Ectodermal cell (in vitro differentiated cells): ENCODE data around the gene ZC3H13.

Experiments used
- H3K27ac ChIP-seq: 2 replicates; pipeline ENCODE4 v1.7.0; 2013; ENCODE audit warnings: mild to moderate bottlenecking, low read depth, low read length; ENCODE audit not compliant: insufficient read depth, poor library complexity, severe bottlenecking
- H3K27me3 ChIP-seq: 2 replicates; pipeline ENCODE4 v1.7.0; 2013; ENCODE audit warnings: mild to moderate bottlenecking, low read length; ENCODE audit not compliant: insufficient read depth, control insufficient read depth, poor library complexity, severe bottlenecking
- H3K36me3 ChIP-seq: one replicate; pipeline ENCODE4 v1.7.0; 2013; ENCODE audit warnings: low read length; ENCODE audit not compliant: control insufficient read depth, insufficient read depth
- H3K4me1 ChIP-seq: one replicate; pipeline ENCODE4 v1.7.0; 2013; ENCODE audit warnings: low read length; ENCODE audit not compliant: control insufficient read depth, insufficient read depth
- H3K4me3 ChIP-seq: 2 replicates; pipeline ENCODE4 v1.7.0; 2013; ENCODE audit warnings: low read depth, low read length, control low read depth; ENCODE audit not compliant: insufficient read depth
- H3K9me3 ChIP-seq: 2 replicates; pipeline ENCODE4 v1.7.0; 2013; ENCODE audit warnings: mild to moderate bottlenecking, low read length, moderate library complexity; ENCODE audit not compliant: control insufficient read depth
- WGBS, 2 experiments: methylation state at CpG; one replicate each; pipeline ENCODE4 v1.1.7; 2013; ENCODE audit warnings: missing lambda C conversion rate in 2 of 2; 5-methylcytosine and 5-hydroxymethylcytosine counted together

The ZC3H13 gene

DNA sequence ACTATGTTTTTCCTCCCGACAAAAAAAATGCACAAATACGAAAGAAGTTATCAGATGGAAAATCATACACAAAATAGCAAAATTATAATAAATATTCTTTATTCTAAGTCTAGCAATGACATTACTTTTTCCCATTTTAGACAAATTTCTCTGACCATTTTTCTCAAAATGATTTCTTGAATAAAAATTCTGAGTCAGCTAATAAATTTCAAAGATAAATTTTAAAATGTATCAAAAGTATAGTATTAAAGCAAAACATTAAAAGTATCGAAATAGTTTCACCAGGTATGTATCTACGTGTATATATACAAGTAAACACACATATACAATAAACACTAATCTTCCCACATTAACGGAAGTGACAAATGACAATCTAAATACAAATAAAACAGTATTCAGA lies 8.9 kb downstream of the ZC3H13 start:
- no peaks in the 10 kb centered on the region for H3K27me3 ChIP-seq
- H3K36me3 ChIP-seq, result no peaks in the 10 kb centered on the region
- H3K4me3 ChIP-seq, result no peak overlapping the region
- 96 to 100% methylated on average over 2 to 5 of the region's 5 CpGs for WGBS, 2 experiments
- no peaks in the 10 kb centered on the region for H3K9me3 ChIP-seq
- H3K4me1 ChIP-seq, result no peaks in the 10 kb centered on the region
- no peak overlapping the region for H3K27ac ChIP-seq

DNA sequence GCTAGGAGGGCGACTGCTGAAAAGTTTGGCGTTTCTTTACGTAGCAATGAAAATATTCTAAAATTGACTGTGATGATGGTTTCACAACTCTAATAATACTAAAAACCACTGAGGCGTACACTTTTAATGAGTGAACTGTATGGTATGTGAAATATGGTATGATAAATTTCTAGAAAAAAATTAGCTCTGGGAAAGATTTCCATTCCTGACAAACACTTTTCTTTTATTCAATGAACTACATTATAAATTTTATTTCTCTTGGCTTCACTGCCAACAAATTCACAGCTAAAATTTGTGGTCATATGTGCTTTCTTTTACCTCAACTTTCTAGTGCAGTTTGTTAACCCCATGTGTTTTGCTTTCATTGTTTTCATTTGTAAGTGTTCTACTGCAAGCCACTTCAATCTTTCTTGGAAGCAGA lies 11.1 kb downstream of the ZC3H13 start:
- Histone ChIP-seq H3K27me3 (no peaks in the 10 kb centered on the region), H3K9me3 (no peaks in the 10 kb centered on the region), H3K4me1 (no peaks in the 10 kb centered on the region), H3K27ac (no peak overlapping the region), H3K4me3 (no peak overlapping the region), H3K36me3 (no peaks in the 10 kb centered on the region)
- 100% methylated on average over 3 of the region's 4 CpGs; no CpG with 5 or more reads in 1 of the 2 experiments for WGBS, 2 experiments

DNA sequence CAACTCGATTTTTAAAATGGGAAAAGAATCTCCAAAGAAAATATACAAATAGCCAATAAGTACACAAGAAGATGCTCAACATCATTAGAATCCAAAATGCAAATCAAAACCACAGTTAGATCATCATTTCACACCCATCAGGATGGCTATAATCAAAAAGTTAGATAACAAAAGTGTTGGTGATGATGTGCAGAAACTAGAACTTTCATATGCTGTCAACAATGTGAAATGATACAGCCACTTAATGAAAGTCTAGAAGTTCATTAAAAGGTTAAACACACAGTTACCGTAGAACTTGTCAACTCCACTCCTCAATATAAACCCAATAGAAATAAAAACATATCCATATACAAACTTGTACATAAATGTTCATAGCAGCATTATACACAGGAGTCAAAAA lies 11.8 kb downstream of the ZC3H13 start:
- 94 to 96% methylated on average over 2 of the region's 2 CpGs for WGBS, 2 experiments
- Histone ChIP-seq H3K4me3 (no peak overlapping the region), H3K27ac (no peak overlapping the region), H3K9me3 (no peaks in the 10 kb centered on the region), H3K36me3 (peaks cover 3% of the 10 kb centered on the region), H3K27me3 (no peaks in the 10 kb centered on the region), H3K4me1 (no peaks in the 10 kb centered on the region)

DNA sequence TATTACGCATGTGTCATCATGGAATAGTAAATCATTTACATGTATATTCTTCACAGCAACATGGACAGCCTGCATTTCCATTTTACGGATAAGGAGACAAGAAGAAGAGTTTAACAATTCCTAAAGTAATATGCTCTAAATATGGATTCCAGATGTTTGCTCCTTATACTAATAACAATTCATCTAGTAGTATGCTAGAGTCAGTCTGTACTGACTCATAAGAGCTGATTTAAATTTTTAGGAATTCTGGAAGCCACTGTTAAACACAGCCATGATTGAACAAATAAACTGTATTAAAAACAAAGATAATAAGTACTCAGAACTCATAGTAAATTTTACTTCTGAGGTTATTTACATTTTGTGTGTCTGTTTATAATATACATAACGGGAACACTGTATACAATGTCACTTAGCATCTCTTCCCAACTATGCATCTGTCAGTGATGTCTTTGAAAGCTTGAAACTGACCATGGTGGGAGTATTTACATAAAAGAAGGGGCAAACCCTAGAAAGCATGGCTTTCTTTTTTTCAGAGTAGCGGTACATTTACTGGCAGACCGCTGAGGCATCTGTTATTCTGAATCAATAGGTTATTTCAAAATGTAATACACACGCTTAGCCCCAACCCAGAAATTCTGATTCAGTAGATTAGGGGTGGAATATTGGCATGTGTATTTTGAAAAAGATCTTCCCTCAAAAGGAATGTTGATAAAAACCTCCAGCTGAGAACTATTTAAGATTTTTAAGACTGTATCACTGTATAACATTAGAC lies 12.9 kb downstream of the ZC3H13 start:
- H3K9me3 ChIP-seq, result no peaks in the 10 kb centered on the region
- no peak overlapping the region for H3K4me3 ChIP-seq
- no peaks in the 10 kb centered on the region for H3K27me3 ChIP-seq
- H3K27ac ChIP-seq, result no peak overlapping the region
- WGBS, 2 experiments, result 92 to 97% methylated on average over 2 to 6 of the region's 6 CpGs
- no peaks in the 10 kb centered on the region for H3K4me1 ChIP-seq
- peaks cover 3% of the 10 kb centered on the region for H3K36me3 ChIP-seq

DNA sequence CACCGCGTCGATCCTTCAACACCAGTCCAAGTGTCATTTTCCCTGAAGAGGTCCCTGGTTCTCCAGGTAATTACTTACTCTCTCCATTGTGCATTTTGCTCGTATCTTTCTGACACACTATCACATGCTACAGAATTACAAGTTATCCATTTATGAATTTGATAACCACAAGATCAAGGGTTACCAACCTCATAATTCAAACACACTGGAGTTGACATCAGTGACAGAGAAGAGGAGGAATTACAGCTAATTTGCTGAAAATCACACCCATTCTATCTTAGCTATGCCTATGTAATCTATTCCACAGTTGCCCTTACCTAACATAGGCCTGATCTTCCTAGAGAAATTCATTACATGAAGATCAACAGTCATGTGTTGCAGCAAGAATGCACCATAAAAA lies 14.2 kb downstream of the ZC3H13 start:
- no peaks in the 10 kb centered on the region for H3K9me3 ChIP-seq
- H3K27me3 ChIP-seq, result no peaks in the 10 kb centered on the region
- no peaks in the 10 kb centered on the region for H3K4me1 ChIP-seq
- WGBS, 2 experiments, result 94 to 95% methylated on average over 4 of the region's 4 CpGs
- H3K27ac ChIP-seq, result no peak overlapping the region
- no peak overlapping the region for H3K4me3 ChIP-seq
- peaks cover 3% of the 10 kb centered on the region for H3K36me3 ChIP-seq

DNA sequence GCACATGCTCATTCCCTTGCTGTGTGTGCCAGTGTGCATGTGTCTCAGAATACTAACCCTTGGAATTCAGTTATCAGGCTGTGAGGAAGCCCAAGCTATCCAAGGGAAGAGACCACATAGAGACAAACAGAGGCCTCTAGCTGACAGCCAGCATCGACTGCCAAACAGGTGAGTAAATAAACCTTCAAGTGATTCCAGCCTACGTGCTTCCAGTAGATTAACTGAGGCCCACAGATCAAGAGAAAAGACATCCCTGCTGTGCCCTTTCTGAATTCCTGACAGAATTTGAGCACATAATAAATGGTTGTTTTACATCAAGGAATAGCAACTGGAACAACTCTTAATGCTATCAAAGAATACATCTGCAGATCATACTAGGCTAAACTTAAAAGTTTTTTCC lies 17.5 kb downstream of the ZC3H13 start:
- Histone ChIP-seq H3K27me3 (no peaks in the 10 kb centered on the region), H3K4me3 (no peak overlapping the region), H3K9me3 (no peaks in the 10 kb centered on the region), H3K27ac (no peak overlapping the region), H3K4me1 (no peaks in the 10 kb centered on the region), H3K36me3 (peaks cover 12% of the 10 kb centered on the region)
- 76 to 83% methylated on average over 2 of the region's 2 CpGs for WGBS, 2 experiments

DNA sequence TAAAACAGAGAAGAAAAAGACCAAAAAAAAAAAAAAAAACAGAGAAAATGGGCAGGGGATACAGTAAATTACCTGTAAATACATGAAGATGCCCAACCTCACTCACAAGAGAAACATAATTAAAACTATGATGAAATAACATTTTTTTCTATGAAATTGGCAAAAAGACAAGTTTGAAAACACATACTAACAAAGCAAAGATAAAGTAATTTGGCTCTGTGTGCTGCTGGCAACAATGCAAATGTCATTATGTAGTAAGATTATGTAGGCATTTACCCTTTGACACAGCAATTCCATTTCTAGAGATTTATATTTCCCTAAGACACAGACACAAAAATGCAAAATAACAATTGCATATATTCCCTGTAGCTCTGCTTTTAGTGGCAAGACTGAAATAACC lies 20.2 kb downstream of the ZC3H13 start:
- no peak overlapping the region for H3K4me3 ChIP-seq
- no peaks in the 10 kb centered on the region for H3K4me1 ChIP-seq
- H3K36me3 ChIP-seq, result peaks cover 13% of the 10 kb centered on the region
- H3K27me3 ChIP-seq, result no peaks in the 10 kb centered on the region
- no peak overlapping the region for H3K27ac ChIP-seq
- H3K9me3 ChIP-seq, result no peaks in the 10 kb centered on the region

DNA sequence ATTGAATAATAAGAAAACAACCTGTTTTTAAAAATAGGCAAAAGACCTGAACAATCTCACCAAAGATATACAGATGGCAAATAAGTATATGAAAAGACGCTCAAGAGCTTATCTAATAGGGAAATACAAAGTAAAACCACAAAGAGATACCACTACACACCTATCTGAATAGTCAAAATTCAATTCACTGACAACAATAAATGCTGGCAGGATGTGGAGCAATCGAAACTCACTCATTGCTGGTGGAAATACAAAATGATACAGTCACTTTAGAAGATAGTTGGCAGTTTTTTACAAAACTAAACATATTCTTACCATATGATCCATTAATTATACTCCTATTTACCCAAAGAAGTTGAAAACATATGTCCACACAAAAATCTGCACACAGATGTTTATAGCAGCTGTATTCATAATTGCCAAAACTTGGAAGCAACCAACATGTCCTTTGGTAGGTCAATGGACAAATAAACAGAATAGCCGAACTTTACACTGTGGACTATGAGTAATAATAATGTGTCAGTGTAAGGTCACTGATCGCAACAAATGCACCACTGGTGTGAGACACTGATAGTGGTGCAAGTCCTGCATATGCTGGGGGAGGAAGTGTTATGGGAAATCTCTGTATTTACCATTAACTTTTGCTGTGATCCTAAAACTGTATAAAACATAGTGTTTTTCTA lies 20.8 kb downstream of the ZC3H13 start:
- Histone ChIP-seq H3K27me3 (no peaks in the 10 kb centered on the region), H3K9me3 (no peaks in the 10 kb centered on the region), H3K4me3 (no peak overlapping the region), H3K4me1 (no peaks in the 10 kb centered on the region), H3K27ac (no peak overlapping the region), H3K36me3 (peaks cover 13% of the 10 kb centered on the region)
- 93 to 97% methylated on average over 3 to 4 of the region's 4 CpGs for WGBS, 2 experiments

DNA sequence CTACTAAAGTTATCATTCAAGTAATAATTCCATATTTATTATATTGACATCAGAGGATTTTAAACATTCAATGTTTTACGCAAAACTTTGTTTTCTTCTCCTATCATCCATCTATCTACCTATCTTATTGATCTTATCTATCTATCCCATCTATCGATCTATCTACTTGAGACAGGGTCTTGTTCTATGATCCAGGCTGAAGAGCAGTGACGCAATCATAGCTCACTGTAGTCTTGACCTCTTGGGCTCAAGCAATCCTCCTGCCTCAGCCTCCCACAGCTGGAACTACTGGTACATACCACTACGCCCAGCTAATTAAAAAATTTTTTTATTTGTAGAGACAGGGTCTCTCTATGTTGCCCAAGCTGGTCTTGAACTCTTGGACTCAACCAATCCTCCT lies 27.4 kb downstream of the ZC3H13 start:
- H3K36me3 ChIP-seq, result peaks cover 1% of the 10 kb centered on the region

DNA sequence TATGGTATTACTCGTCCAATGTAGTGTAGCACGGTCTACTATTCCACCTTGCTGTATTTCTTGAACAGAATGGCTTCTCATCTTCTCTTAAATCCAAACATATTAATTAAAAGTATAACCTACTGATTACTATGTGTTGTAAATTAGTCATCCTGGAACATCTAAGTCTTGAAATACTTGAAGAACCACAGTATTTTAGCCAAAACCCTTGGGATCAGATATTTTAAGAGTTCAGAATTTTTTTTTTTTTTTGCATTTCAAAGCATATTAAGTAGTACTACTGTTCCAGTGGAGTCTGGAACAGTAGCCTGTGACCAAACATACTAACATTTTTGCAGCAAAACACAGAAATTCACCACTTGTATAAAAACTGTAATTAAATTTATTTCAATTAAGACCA lies 30.1 kb downstream of the ZC3H13 start:
- H3K4me1 ChIP-seq, result no peaks in the 10 kb centered on the region
- 100% methylated on average over 1 of the region's 2 CpGs; no CpG with 5 or more reads in 1 of the 2 experiments for WGBS, 2 experiments
- no peak overlapping the region for H3K27ac ChIP-seq
- H3K9me3 ChIP-seq, result no peaks in the 10 kb centered on the region
- H3K4me3 ChIP-seq, result no peak overlapping the region
- no peaks in the 10 kb centered on the region for H3K27me3 ChIP-seq
- H3K36me3 ChIP-seq, result peaks cover 13% of the 10 kb centered on the region

More for the DNA sequence above, 27.4 kb downstream of the ZC3H13 start:
- Histone ChIP-seq H3K27me3 (no peaks in the 10 kb centered on the region), H3K9me3 (no peaks in the 10 kb centered on the region), H3K27ac (no peak overlapping the region), H3K4me3 (no peak overlapping the region), H3K4me1 (no peaks in the 10 kb centered on the region)
- 95 to 96% methylated on average over 4 of the region's 4 CpGs for WGBS, 2 experiments
